GM10847 (cell line): ENCODE data around the gene TRMT44.

ENCODE experiments used
- POLR2A ChIP-seq: IDR thresholded peaks from 2 replicates; pipeline ENCODE4 v1.6.1; 2011; ENCODE audit not compliant: insufficient read length; ENCODE audit errors: extremely low read depth

Gene TRMT44

DNA sequence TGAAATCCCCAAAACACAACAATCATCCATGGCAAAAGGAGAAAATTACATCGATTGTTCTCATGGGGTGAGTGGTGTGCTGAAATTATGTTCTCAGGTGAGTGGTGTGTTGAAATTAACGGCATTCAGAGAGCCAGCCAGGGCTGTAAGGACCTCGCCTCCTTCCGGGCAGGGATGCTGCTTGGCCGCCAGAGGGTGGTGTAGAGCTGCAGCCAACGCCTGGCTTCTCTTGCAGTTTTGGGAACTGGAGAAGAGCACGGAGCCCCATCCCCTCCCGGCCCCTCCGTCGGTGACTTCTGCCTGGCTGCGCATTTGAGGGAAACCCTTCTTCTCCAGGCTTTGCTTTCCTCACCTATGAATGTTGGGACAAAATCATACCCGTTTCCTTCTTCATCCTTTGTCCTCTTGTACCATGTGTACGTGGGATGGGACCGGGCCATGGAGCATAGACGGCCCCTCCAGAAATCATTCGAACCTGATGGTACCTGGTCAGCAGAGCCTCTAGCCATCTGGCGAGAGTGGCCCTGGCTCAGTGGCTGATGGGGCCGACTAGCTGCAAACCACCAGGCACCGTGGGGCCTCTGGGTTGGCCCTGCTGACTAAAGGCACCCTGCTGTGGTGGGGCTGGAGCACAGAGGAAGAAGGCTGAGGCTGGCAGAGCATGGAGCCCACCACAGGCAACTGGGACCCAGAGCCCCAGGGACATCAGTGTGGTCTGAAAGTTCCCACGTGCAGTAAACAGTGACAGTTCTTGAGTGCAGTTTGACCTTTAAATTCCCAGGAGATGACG, 28.4 kb downstream of the TRMT44 start:
- TF ChIP-seq POLR2A = no peak

DNA sequence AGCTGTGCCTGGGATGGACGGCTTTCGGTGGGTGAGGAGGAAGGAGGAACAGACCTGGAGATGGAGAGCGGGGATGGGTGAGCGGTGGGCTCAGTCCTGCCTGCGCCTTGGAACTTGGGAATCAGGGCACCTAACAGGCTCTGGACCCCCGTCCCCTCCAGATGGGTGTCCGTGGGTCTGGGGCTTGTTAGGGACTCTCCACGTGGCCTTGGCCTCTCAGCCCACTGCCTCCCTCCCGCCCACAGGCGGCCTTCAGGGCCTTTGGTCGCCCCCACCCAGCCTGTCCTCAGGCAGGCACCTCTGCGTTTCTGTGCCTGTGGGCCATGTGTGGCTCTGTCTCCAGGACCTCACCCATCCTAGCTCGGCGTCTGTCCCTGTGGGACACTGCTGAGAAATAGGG, 29.0 kb downstream of the TRMT44 start:
- no peak for TF ChIP-seq POLR2A

DNA sequence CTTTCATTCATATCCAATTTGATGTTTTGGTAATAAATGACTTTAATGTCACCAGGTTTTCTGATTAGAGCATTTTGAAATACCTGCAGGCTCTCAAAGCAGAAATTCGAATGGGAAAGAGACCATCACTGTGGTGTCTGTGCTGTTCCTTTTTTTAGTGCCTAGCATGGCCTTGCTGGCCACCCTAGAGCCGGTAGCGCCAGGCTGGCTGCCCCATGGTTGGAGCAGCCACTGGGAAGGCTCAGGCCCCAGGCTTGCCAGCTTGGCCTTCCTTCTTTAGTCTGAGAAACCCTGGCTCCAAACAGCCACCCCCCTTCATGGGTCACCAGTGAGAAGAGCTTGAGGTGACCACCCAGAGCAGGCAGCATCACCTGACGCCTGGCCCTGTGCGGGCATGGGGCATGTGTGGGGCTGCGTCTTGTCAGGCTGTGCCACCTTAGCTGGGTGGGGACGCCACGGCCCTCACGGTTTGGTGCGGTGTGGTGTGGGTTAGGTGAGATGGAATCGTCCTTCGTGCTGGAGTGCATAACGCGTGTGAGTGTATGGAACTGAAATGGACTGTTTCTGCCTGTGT, 30.0 kb downstream of the TRMT44 start:
- no peak for TF ChIP-seq POLR2A

DNA sequence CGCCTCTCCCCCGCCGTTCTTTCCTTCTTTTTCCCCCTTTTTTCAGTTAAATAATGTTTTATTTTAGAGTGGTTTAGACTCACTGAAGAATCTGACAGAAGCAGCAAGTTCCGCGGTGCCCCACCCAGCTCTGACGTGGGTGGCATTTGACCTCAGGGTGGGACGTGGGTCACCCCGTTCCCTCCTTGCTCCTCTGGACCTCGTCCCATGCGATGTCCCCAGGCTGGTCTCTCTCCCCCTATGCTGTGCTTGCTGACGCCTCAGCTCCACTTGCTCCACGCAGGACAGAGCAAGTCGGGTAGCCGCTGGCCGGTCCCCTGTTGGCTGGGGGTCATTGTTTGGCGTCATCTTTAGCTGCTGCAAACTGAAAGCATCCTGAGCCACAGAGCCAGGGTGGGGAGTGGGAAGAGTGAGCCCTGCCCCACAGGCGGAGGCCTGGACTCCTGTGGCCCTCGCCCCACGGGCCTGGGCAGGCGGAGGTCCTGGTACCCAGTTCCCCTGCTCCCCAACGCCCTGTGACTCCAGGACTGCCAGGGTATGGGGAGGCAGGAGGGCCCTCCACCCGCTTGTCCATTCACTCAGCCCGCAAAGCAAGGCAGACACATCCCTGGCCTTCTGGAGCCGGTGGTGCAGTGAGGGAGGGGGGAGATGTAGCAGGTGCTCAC, 30.8 kb downstream of the TRMT44 start:
- no peak for TF ChIP-seq POLR2A

DNA sequence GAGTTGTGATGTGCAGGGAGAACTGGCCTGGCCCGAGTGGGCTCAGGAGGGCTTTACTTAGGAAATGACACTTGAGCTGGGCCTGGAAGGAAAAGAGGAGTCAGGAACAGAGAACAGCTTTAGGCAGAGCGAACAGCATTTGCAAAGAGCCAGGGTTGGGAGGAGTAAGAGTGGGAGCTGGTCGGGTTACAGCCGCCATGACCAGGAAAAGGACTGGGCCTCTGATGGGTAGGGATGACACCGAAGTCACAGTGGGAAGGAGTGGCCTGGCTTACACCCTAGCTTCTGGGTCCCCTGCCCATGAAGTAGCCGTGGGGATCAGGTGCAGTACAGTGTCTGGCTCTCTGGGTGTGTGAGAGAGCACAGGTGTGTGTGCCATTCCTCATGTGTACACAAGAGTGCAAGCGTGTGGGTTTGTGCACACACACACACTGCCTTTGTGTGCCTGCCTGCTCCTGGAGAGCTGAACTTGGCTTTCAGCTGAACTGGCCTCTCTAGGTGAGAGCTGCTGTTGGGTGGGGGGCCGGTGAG, 31.6 kb downstream of the TRMT44 start:
- TF ChIP-seq POLR2A = no peak

DNA sequence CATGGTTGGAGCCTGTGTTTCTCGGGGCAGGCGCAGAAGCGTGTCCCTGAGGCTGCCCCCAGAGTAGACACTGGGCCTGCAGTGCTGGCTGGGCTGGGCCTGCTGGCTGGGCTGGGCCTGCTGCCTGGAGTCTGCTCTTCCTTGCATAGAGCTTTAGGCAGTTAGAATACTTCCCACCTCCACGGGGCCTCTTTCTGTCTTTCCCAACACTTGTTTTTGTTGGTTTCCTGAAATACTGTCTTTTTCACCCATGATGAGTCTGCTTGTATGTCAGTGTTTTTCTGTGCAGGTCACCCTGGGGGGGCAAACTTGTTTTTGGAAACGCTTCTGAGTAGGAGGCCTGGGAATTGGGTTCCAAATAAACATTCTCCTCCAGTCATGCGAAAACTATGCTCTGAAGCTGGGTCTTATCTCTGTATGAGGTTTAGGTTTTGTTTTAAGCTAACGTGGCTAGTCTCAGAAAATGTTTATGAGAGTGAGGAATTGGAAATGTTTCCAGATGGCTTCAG, 32.2 kb downstream of the TRMT44 start:
- no peak for TF ChIP-seq POLR2A

DNA sequence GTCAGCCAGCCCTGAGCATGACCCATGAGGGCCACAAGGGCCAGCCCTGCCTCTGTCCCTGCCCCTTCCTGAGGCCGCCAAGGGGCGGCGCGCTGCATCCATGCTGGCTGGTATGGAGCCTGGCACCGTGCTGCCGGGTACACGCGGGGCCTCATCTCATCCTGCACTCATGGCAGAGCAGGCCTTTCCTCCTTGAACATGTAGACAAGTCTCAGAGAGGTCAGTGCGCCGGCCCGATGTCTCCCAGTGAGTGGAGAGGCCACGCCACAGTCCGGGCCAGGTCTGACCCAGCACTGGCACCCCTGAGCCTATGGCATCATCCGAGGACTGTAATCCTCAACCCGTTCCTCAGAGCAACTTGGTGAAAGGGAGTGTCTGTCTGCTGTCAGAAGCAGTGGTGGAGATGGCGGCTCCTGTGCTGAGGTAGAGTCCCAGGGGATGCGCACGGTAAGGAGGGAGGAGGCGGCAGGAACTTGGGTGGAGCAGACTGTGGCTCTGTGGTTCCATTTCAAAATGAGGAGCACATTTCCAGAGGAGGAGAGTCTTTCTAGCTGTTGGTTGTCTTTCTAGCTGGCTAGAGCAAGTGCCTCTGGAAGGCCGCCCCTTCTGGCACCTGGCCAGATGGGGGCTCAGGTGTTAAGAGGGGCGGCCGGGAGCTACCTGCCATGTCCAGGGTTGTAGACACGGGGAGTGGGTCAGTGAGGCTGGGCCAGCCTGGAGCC, 32.8 kb downstream of the TRMT44 start:
- TF ChIP-seq POLR2A = no peak

DNA sequence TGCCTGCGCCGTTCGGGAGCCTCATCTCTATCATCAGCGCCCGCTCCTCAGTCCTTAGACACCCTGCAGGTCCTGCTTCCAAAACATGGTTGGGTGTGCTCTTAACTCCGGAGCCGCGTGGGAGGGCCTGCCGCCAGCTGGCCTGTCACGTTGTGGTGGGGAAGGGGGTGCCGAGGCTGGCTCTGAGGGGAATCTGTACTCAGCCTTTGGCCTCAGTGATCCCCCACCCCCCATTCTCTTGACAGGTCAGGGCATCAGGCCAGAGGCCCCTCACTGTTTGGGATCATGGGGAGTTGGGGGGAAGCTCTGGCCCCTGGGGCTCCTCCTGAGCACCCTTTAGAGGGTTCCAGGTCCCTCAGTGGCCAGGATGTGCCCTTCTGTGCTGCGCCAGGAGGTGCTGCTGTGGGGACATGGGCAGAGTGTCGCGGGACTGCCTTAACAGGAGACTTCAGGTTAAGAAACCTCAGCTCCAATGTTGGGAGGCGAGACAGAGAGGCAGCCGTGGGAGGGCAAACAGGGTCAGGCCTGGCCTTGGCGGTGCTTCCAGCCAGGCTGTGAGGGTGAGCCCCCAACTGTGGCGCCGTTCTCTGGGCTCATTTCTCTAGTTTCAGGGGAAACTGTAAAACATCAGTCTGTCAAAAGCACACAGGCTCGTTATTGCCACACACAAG, 33.5 kb downstream of the TRMT44 start:
- no peak for TF ChIP-seq POLR2A

DNA sequence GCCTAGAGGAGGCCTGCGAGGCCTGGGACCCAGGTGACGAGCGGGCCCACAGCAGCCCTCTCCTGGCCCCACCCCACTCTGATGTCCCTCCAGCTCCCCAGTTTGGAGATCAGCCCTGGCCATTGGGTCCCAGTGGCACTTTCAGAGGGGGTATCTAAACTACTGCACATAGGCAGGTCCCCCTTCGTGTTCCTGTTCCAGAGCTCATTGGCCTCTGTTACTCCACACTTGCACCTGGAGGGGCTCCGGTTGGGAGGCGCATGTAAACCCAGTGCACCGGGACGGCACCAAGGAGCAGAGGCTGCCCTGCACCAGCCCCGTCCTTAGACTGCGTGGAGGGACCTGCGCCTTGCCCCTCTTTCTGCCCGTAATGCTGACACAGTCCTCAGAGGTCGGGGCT, 34.3 kb downstream of the TRMT44 start:
- no peak for TF ChIP-seq POLR2A

DNA sequence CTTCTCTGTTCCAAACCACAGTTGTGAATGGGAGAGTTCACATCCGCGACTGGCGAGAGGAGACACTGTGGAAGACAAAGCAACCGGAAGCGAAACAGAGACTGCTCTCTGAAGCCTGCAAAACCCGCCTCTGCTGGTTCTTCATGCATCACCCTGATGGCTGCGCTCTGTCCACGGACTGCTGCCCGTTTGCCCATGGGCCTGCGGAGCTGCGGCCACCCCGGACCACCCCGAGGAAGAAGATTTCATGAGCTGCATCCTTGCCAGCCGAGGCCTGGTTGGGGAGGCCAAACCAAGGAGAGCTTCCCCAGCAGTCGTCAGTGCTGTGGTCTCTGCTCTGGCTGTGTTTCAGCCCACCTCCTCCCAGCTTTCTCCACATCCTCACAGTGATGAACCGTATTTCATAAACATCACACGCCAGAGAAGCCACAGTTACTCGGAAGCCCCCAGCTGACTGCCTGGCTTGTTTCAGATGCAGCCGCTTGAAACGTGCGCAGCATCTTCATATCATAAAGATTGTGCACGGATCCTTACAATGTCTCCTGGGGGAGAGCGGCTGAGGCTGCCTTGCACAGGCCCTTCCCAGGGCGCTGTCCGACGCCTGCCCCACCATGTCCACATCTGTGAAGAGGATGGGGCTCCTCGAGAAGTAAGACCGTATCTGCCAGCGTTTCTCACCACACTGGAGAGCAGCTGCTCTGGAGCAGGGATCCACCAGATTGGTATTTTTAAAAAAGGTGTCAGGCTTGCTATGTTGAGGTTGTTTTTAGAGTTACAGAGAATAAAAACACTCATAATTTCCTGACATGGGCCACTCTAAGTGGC, 35.4 kb downstream of the TRMT44 start:
- no peak for TF ChIP-seq POLR2A

DNA sequence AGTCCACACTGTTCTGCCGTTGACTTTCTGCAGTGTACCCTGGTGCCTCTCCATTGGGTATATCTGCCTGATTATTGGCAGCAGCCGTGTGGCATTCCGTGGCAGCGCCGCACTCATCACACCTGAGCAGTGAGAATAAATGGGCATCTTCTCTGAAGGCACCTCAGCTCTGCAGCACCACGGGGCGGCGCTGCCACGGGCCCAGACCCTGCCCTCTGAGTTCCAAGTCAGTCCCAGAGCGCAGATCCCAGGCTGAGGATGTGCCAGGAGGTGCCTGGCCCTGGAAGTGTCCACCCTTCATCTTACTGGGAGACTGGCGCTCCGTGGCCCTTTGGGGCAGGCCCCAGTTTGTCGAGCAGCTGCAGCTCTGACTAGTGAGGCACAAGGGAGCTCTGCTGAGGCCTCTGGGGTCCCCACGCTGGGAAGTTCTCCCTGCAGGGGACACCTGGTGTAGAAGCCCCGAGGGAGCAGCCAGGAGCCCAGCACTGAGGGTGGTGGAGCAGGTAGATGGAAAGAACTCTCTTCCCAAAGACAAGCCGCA, 36.6 kb downstream of the TRMT44 start:
- no peak for TF ChIP-seq POLR2A

DNA sequence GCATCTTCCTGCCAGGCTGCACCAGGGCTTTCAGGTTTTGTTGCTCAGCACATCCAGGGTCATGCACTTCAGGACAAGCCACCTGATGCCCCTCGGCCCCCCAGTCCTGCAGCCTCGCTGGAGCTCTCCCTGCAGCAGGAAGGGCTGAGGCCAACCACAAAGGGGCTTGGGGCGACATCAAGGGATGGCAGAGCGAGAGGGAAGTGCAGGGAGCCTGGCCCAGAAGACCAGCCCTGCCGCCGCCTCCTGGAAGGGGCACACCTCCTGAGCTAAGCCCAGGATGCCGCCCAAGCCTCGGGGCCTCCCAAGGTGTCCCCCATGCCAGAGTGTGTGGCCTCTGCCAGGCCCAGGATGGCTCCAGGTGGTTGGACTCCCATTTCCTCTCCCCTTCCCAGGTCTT, 37.1 kb downstream of the TRMT44 start:
- TF ChIP-seq POLR2A = no peak

DNA sequence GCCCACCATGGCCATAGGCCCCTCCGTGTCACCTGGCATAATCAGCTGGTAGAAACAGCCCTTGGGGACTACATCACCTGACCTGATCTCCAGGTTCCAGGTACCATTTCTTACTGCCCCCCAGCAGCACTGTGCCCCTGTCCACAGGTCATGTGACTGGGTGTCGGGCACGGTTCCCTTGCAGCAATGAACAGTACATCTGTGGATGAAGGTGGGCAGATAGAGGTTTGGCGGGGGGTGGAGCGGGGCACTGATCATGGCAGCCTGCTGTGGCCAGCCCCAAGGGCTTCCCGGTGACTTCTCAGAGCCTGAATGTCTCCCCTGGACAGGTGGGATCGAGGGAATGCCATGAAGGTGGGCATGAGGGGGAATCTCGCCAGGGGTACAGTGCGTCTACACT, 37.8 kb downstream of the TRMT44 start:
- TF ChIP-seq POLR2A = no peak
